Testis (tissue), 2 donors: ENCODE measurements around the gene CCDC102A.

Source experiments
- POLR2A ChIP-seq: fragments of 450-650 bp; IDR thresholded peaks from one replicate; pipeline ENCODE4 v1.6.1; 2017; ENCODE audit warnings: antibody characterized with exemption, mild to moderate bottlenecking, moderate library complexity
- TF ChIP-seq, protein P1 (sequence below), 3 experiments: fragments of 450-650 bp in 2 of 3; fragments of 200-600 bp in 1 of 3; sonication (generic) in 1 of 3; IDR thresholded peaks; one replicate each; pipeline ENCODE4 v1.5.1; 2016 to 2019; ENCODE audit warnings: antibody characterized with exemption in 3 of 3, mild to moderate bottlenecking in 2 of 3, moderate library complexity in 1 of 3

GRCh38 chr16:57548408-57548807 lies 12.0 kb upstream of the CCDC102A start:
- TF ChIP-seq, protein P1, sequence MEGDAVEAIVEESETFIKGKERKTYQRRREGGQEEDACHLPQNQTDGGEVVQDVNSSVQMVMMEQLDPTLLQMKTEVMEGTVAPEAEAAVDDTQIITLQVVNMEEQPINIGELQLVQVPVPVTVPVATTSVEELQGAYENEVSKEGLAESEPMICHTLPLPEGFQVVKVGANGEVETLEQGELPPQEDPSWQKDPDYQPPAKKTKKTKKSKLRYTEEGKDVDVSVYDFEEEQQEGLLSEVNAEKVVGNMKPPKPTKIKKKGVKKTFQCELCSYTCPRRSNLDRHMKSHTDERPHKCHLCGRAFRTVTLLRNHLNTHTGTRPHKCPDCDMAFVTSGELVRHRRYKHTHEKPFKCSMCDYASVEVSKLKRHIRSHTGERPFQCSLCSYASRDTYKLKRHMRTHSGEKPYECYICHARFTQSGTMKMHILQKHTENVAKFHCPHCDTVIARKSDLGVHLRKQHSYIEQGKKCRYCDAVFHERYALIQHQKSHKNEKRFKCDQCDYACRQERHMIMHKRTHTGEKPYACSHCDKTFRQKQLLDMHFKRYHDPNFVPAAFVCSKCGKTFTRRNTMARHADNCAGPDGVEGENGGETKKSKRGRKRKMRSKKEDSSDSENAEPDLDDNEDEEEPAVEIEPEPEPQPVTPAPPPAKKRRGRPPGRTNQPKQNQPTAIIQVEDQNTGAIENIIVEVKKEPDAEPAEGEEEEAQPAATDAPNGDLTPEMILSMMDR (IDR thresholded peaks at IDR 0.05) = no peak
- no peak for TF ChIP-seq POLR2A
